Mucosa of descending colon (tissue), 3 donors: ENCODE data around the gene CLMN. TPM values are rescaled to one million over a fixed set of nuclear protein-coding genes. Genes with fewer than 3 reads are reported as not detected.

ENCODE experiments used
- ATAC-seq: fragments of 200-7000 bp; cut with Tn5 transposase; one replicate; pipeline ENCODE4 v1.9.1; 2020; ENCODE audit warnings: mild to moderate bottlenecking, moderate library complexity
- DNase-seq, 3 donors: peaks; one replicate each; pipeline ENCODE4 v3.0.0-alpha.2; 2020
- H3K36me3 ChIP-seq: fragments of 200-600 bp; one replicate; pipeline ENCODE4 v1.8.0; 2021; ENCODE audit warnings: low read depth, mild to moderate bottlenecking
- H3K4me1 ChIP-seq: fragments of 200-600 bp; one replicate; pipeline ENCODE4 v1.8.0; 2021; ENCODE audit warnings: low read depth, mild to moderate bottlenecking
- H3K4me3 ChIP-seq: fragments of 200-600 bp; one replicate; pipeline ENCODE4 v1.8.0; 2021; ENCODE audit warnings: mild to moderate bottlenecking
- H3K9me3 ChIP-seq: fragments of 200-600 bp; one replicate; pipeline ENCODE4 v1.8.0; 2021; ENCODE audit warnings: mild to moderate bottlenecking
- intact Hi-C, 2 donors: fragments of 100-400 bp; cut with DNase I in 1 of 2; cut with micrococcal nuclease in 1 of 2; formaldehyde crosslinking; loops; one replicate each; pipeline versions ENCODE4 v1.11.0 to v1.11.1; 2022; cut with DNase I, micrococcal nuclease
- total RNA-seq, 3 donors: library from RNA; stranded (reverse); fragmentation: NEBNext Ultra II Directional in 2 of 3; extraction: Animal tissue kit (Norgen Biotek cat#: 25700) in 2 of 3; gene quantifications; one replicate each; pipeline versions ENCODE4 v1.2.1 to v1.2.4, GENCODE V29; 2021 to 2023
- TF ChIP-seq, protein P1 (sequence below): fragments of 200-600 bp; IDR thresholded peaks from one replicate; pipeline ENCODE4 v1.8.0; 2022; ENCODE audit warnings: antibody characterized with exemption, mild to moderate bottlenecking
- donor health status: DM: no; HTN: no; CAD: no; lungs with moderate emphysema.
- donor health status: DM: no; HTN: no; CAD: no.
- donor health status: DM: no; HTN: yes; CAD: no.

Gene CLMN
- total RNA-seq, 3 donors from 2014 or later, result 73.7 to 200 (median 132) TPM

DNA sequence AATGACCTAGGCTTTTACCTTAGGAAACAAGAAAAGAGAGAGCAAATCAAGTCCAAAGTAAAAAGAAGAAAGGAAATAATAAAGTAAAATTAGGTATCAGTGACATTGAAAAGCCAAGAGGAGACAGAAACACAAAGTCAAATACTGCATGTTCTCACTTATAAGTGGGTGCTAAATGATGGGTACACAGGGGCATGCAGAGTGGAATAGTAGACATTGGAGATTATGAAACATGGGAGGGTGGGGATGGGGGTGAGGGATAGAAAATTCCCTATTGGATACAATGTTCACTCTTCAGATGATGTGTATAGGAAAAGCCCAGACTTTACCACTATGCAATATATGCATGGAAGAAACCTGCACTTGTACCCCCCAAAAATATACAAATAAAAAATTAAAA, 35.1 kb upstream of the CLMN start:
- intact Hi-C loops, result no loop called here
- H3K4me3 ChIP-seq, result no peak overlapping the region
- ATAC-seq, result no peak
- no peaks in the 10 kb centered on the region for H3K4me1 ChIP-seq
- no peaks in the 10 kb centered on the region for H3K36me3 ChIP-seq
- TF ChIP-seq, protein P1, sequence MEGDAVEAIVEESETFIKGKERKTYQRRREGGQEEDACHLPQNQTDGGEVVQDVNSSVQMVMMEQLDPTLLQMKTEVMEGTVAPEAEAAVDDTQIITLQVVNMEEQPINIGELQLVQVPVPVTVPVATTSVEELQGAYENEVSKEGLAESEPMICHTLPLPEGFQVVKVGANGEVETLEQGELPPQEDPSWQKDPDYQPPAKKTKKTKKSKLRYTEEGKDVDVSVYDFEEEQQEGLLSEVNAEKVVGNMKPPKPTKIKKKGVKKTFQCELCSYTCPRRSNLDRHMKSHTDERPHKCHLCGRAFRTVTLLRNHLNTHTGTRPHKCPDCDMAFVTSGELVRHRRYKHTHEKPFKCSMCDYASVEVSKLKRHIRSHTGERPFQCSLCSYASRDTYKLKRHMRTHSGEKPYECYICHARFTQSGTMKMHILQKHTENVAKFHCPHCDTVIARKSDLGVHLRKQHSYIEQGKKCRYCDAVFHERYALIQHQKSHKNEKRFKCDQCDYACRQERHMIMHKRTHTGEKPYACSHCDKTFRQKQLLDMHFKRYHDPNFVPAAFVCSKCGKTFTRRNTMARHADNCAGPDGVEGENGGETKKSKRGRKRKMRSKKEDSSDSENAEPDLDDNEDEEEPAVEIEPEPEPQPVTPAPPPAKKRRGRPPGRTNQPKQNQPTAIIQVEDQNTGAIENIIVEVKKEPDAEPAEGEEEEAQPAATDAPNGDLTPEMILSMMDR, result no peak
- peaks cover 6% of the 10 kb centered on the region for H3K9me3 ChIP-seq
- DNase-seq, result no peak

DNA sequence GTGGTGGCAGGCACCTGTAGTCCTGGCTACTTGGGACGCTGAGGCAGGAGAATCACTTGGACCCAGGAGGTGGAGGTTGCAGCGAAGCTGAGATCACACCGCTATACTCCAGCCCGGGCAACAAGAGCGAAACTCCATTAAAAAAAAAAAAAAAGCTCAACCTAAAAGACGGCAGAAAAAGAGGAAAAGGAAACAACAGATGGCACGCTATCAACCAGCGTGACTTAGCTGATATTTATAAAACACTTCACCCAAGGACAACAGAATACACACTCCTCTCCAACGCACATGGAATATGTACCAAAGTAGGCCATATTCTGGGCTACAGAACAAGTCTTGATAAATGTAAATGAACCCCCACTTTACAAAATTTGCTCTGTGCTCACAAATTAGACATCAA, 34.0 kb upstream of the CLMN start:
- ATAC-seq (no peak), DNase-seq (no peak)
- Histone ChIP-seq H3K9me3 (peaks cover 6% of the 10 kb centered on the region), H3K4me3 (no peak overlapping the region), H3K4me1 (peaks cover 6% of the 10 kb centered on the region), H3K36me3 (no peaks in the 10 kb centered on the region)
- intact Hi-C loops, result no loop called here
- TF ChIP-seq, protein P1, result no peak

GRCh38 chr14:95353007-95353406, 33.3 kb upstream of the CLMN start:
- H3K4me3 ChIP-seq, result no peak overlapping the region
- ATAC-seq (no peak), DNase-seq (no peak)
- intact Hi-C loops, result no loop called here
- peaks cover 7% of the 10 kb centered on the region for H3K4me1 ChIP-seq
- peaks cover 6% of the 10 kb centered on the region for H3K9me3 ChIP-seq
- no peaks in the 10 kb centered on the region for H3K36me3 ChIP-seq
- TF ChIP-seq, protein P1, result no peak

DNA sequence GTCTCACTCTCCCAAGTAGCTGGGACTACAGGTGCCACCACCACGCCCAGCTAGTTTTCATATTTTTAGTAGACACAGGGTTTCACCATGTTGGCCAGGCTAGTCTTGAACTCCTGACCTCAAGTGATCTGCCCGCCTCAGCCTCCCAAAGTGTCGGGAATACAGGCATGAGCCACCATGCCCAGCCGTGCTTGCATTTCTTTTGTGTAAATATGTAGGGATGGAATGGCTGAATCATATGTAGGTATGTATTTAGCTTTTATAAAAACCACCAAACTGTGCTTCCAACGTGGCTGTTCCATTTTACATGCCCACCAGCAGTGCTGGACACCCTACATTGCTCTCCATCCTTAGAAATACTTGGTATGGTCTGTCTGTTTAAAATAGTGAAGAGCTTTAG, 32.8 kb upstream of the CLMN start:
- Histone ChIP-seq H3K4me3 (no peak overlapping the region), H3K36me3 (no peaks in the 10 kb centered on the region), H3K4me1 (peaks cover 7% of the 10 kb centered on the region), H3K9me3 (peaks cover 6% of the 10 kb centered on the region)
- DNase-seq (no peak), ATAC-seq (no peak)
- intact Hi-C loops, result no loop called here
- TF ChIP-seq, protein P1, result no peak

- no peaks in the 10 kb centered on the region for H3K36me3 ChIP-seq
- no peak overlapping the region for H3K4me3 ChIP-seq
- TF ChIP-seq, protein P1, result no peak
- ATAC-seq (no peak), DNase-seq (no peak)
- peaks cover 7% of the 10 kb centered on the region for H3K4me1 ChIP-seq
- intact Hi-C loops, result no loop called here
- peaks cover 3% of the 10 kb centered on the region for H3K9me3 ChIP-seq
Observed at GRCh38 chr14:95349241-95349640, 29.5 kb upstream of the CLMN start.
